Left colon (tissue), 2 donors: ENCODE data around the gene CUEDC2. TPM values are rescaled to one million over a fixed set of nuclear protein-coding genes. Genes with fewer than 3 reads are reported as not detected.

Experiments
- ATAC-seq: fragments of 200-7000 bp; cut with Tn5 transposase; one replicate; pipeline ENCODE4 v1.9.1; 2020; ENCODE audit warnings: mild to moderate bottlenecking, moderate library complexity
- DNase-seq, 2 donors: peaks; one replicate each; pipeline ENCODE4 v3.0.0-alpha.2; 2020
- intact Hi-C, 2 donors: fragments of 100-400 bp; cut with DNase I in 1 of 2; cut with micrococcal nuclease in 1 of 2; formaldehyde crosslinking; loops; one replicate each; pipeline versions ENCODE4 v1.11.2 to v1.14.0; 2022; cut with DNase I, micrococcal nuclease
- total RNA-seq, 2 donors: library from RNA; stranded (reverse); fragmentation: NEBNext Ultra II Directional; extraction: Animal tissue kit (Norgen Biotek cat#: 25700); gene quantifications; one replicate each; pipeline ENCODE4 v1.2.1, GENCODE V29; 2021
- donor health status: DM: no; HTN: no; CAD: no.
- donor health status: DM: yes; HTN: yes; CAD: no.

CUEDC2 gene
- total RNA-seq, 2 donors from 2014 or later: 25.4 to 27.8 TPM

DNA sequence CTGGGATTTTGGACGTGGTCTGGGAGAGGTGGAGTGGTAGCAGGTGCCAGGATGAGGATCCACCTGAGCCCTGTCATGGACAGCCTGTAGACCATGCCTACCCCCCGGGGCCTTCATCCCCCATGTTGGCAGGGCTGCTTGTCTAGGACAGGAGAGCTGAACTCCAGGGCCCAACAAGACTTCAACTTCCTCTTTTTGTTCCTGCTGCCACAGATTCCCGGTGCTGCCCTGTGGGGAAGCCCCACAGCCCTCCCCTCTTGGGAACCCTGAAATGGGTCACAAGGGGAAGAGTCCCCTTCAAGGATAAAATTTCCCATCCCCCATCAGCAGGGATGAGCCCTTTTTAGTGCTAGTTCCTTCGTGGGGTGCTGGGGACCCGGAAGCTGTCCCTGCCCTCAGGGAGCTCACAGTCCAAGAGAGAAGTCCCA lies 1.3 kb upstream of the CUEDC2 start:
- no peak for ATAC-seq
- no peak for DNase-seq
- intact Hi-C loops: no loop called here

DNA sequence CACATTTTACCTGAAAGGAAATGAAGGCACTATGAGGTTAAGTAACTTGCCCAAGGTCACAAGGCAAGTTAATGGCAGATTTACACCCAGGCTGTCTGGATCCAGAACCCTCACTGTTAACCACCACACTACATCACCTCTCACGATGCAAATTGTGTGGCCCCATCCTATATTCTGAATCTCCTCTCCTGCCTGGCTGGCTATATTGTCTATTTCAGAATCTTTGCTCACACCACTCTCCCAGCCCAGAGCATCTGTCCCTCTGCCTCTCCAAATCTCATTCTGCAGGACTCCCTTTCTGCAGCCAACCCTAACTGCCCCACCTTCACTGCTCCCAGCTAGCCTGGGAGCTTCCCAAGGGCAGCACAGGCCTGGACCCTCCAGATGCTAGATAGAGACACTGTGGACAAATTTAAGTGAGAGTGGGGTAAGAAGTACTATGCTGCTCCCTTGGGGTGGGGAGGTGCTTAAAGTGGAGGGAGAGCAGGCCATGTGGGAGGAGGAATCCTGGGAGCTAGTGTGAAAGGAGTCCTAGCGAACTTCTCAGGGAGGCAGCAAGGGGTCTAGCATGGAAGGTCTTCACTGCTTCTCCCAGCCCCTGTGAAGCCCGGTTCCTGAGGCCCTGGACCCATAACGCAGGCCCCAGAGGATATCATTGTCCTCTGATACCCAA lies 786 bp downstream of the CUEDC2 start:
- ATAC-seq: peak; percentile 19

DNA sequence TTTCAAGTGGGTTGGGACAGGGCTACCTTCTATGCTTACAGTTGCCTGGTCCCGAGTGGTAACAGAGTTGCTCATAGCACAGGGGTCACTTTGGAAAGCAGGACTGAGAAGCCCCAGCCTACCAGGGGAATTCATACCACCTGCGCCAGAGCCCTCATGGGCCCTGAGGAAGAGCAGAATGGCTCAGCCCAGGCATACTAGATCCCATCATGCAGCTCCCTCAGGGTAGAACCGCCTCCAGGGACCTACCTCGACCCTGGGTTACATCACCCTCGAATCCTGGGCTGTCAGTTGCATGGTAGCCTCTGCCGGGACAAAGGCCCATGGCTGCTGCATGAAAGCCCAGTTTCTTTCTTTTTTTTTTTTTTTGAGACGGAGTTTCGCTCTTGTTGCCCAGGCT lies 2.9 kb downstream of the CUEDC2 start:
- ATAC-seq: no peak
- intact Hi-C loops: no loop called here
- no peak for DNase-seq

More for the DNA sequence above, 786 bp downstream of the CUEDC2 start:
- no peak for DNase-seq
- intact Hi-C loops: no loop called here

DNA sequence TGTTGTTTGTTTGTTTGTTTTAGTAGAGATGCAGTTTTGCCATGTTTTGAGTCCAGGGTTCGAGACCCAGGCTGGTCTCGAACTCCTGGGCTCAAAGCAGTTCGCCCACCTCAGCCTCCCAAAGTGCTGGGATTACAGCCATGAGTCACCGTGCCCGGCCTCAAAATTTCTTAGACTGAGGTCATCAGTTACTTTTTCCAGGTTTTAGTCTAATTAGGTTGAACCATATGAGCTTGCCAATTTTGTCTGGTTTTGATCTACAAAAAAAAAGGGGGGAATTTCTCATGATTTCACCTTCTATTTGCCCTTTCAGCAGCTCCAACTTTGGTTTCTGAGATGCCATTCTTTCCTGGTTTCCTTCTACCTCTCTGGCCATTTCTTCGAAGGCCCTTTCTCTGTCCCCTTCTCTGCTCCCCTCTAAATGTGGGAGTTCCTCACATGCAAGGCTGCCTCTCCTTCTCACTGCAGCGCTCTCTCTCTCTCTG lies 5.5 kb downstream of the CUEDC2 start:
- intact Hi-C loops: no loop called here
- DNase-seq (no peak), ATAC-seq (no peak)

DNA sequence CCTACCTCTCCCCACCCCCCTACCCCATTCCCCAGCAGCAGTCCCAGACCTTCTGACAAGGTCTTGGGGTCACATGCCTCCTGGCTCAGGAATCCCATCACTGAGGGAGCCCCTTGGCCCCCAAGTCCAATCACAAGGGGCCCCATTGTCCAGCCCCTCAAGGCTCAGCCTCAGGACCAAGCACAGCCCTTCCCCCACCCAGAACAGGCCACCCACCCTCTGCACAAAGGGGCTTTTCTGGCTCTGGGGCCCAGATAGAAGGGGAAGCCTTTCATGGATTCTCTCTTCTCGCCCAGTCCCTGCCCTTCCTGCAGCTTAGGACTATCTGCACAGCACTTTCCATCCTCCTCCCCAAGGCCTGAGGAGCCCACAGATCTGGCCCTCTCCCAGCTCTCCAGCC lies 6.9 kb downstream of the CUEDC2 start:
- ATAC-seq (no peak), DNase-seq (no peak)
- intact Hi-C loops: no loop called here

DNA sequence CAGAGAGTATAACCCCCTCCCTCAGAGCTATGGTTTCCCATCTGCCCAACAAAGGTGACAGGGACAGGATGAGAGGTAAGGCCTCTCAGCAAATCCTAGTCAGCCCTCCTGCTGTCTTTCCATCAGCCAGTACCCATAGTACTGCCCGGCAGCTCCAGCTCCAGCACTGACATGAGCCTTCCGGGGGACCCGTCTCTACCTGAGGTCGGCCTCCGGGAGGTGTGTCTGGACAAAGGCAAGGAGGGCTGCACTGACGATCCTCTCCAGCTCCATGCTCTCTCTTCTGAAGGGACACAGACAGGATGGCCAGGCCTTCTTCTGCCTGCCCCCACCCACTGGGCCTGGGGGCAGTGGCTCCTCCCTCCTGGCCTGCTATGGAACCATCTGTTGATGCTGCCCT lies 7.5 kb downstream of the CUEDC2 start:
- DNase-seq (no peak), ATAC-seq (no peak)
- intact Hi-C loops: no loop called here

DNA sequence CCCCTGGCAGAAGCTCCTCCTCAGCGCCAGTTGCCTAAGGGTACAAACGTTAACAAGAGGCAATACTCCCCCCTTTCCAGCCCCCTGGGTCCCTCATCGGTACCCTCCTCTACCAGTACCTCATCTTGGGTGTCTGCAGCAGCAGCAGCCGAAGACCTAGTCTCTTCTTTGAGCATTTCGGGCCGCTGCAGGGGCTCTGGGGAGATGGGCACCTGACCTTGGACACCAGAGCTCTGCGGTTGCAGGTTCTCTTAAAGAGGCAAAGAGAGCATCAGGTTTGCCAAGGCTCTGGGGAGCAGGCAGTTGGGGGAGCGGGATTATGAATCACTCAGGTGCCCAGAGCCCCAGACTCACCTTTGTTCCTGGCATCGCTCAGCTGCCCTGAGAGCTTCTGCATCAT lies 8.2 kb downstream of the CUEDC2 start:
- DNase-seq: no peak
- ATAC-seq: no peak
- intact Hi-C loops: no loop called here

DNA sequence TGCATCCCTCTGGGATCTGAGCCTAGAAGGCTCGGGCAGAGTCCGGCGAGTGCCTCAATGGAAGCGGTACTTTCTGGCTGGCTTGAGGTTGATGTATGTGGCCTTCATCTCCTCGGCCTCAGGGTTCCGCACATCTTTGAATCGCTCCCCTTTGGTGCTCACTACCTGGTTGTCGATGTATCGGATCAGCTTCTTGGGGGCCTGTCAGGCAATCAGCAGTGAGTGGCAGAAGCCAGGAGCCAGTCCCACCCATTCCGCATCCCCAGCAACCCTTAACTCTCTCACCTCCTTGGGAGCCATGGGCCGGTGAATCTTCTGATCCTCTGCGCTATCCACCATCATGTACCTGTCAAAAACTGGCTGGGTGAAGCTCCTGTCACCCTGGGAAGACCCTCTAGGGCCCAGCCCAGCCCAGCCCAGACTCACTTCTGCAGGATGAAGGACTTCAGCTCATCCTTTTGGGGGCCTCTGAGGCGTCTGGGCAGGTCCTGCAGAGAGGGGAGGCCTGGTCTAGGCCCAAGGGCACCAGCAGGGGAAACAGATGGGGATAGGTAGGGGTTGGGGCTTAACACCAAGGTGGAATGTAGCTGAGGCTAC lies 8.9 kb downstream of the CUEDC2 start:
- ATAC-seq (no peak), DNase-seq (no peak)
- intact Hi-C loops: no loop called here

DNA sequence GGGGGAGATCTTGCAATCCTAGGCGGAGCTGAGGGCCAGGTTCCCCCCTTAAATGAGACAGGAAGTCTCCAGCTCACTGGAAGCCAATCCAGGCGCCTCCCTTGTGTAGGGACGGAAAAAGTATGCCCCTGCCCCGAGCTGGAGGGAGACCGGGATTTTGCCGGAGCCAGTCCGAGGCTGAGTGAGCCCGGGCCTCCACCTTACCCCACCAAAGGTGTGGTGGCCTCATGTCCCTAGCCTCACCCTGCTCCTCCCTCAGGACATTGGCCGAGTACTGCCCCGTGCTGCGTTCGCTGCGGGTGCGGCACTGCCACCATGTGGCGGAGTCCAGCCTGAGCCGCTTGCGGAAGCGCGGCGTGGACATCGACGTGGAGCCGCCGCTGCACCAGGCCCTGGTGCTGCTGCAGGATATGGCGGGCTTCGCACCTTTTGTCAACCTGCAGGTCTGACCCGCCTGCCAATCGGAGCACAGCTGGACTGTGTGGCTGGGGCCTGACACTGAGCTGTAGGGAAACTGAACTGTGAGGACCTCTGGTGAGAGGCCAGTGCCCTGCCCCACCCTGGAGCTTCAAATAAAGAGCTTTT lies 9.7 kb downstream of the CUEDC2 start:
- peak; percentile 72 for ATAC-seq
- peak; percentile 89 to 90 for DNase-seq
- intact Hi-C loops: no loop called here

DNA sequence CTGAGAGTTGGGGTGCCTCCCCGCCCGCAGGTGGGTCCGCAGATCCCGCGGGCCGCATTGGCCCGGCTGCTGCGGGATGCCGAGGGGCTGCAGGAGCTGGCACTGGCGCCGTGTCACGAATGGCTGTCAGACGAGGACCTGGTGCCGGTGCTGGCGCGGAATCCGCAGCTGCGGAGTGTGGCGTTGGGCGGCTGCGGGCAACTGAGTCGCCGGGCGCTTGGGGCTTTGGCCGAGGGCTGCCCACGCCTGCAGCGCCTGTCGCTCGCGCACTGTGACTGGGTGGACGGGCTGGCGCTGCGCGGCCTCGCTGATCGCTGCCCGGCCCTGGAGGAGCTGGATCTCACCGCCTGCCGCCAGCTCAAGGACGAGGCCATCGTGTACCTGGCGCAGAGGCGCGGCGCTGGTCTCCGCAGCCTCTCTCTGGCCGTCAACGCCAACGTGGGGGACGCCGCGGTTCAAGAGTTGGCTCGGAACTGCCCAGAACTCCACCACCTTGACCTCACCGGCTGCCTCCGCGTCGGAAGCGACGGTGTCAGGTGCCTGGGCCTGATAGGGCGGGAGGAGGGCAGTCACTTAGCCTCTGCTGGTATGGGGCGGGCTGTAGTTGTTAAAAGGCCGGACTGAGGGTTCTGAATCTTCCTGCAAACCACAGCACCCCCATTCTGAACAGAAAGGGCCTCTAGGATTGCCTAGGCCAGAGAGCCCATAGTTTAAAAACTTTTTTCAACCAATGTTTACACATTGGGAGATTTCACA lies 10.4 kb downstream of the CUEDC2 start:
- peak; percentile 52 for ATAC-seq
- intact Hi-C loops: no loop called here
- peak in 1 of 2 donors; percentile 66 for DNase-seq

DNA sequence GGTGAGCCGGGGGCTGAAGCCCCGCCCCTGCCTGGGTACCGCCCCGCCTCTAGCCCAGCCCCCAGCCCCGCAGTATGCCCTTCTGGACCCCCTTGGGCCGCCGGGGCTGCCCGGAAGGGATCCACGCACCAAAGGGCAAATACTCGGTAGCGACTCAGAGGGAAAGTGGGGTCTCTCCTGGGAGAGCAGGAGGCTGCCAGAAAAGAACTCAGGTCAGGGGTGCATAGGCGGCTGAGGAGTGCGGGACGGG lies 10.9 kb downstream of the CUEDC2 start:
- intact Hi-C loops: no loop called here
- peak; percentile 68 for ATAC-seq
- DNase-seq: no peak

DNA sequence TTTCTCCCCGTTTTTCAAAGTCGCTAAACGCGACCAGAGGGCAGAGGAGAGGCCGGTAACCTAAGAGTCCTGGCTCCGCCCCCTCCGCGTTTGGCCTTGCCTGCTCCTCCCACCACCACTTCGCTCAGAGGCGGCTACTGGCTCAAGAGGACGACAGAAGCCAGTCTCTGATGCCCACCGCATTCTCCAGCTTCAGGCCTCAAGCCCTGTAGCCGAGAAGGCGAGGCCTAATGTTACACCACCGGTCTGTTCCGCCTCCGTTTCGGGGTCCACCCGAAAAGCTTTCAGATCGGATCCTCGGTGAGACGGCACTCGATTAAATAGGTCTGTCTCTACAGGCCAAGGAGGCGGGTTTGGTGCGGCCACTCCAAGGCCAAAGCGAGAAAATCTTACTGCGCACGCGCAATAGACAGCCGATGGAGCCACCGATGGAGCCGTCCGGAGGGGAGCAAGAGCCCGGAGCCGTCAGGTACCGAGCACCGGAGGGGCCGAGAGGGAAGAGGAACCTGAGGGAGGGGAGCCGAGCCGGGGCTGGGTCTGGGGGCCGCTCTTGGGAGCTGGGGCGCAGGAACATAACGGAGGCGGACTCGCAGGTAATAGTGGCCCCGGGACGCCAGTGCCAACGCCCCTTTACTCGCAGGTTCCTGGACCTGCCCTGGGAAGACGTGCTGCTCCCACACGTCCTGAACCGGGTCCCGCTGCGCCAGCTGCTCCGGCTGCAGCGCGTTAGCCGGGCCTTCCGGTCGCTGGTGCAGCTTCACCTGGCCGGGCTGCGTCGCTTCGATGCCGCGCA lies 11.5 kb downstream of the CUEDC2 start, which contains the start of gene FBXL15:
FBXL15 (plus strand) TSS at position 123 of the 793 bp plus-strand sequence; CDS start at position 417, 294 bp downstream.
- DNase-seq (peak; percentile 97 to 98), ATAC-seq (peak; percentile 70)
- intact Hi-C loops: no loop called here

DNA sequence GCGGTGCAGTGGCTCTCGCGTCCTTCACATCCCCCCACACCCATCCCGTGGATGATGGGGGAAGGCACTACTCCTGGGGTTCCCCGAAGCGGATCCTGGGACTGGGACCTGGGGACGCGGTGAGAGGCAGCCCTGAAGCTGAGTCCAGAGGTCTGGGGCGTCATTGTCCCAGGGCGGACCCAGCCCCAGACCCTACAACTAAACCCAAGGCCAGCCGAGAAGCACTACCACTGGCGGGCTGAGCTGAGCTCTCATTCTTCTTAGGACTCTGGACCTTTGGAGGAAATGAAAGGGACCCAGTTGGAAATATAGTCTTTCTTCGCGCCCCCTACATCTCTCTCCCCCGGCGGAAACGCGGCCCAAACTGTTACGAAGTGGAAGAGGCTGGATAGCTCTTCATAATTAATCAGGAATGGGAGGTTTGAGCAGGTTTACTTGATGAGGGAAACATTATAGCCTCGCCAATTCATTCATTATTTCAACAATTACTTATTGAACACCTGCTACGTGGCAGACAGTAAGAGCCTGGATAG lies 12.1 kb downstream of the CUEDC2 start:
- DNase-seq (no peak), ATAC-seq (no peak)
- intact Hi-C loops: no loop called here

DNA sequence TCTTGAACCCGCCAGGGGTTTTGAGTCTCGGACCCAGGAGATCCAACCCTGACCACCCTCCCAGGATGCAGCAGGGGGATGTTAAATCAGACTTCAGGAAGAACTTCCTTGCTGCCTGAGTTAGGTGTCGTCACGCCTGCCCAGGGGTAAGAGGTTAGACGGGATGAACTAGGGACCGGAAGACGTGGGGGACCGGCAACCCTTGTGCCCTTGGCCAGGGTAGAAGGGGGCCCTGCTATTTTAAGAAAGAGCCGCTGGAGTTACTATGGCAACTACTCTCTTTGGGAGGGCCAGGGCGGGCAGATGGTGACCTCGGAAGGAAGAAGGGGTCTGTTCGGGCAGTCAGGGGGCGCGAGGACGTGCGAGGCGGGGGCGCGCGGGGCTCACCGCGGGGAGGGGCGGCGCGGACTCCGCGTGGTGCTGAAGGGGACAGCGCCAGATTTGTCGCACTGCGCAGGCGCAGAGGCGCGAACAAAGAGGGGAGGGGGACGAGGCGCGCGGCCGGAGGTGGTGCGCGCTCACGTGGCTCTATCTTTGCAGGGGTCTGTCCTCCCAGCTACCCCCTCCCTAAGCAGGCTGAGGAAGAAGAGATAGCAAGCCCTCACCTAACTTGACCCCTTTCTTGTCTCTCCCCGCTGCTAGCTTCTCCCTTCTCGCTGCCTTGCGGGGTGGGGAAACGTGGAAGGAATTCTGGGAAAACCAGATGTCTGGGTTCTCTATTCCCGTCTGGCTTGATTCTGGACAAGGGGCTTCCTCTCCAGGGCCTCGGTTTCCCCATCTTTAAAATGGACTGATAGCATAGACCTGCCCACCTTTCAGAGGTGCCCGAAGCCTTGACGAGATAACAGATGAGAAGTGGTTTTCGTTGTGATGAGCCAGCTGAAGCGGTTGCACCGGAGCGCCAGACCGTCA lies 12.8 kb downstream of the CUEDC2 start:
- intact Hi-C loops: no loop called here
- no peak for ATAC-seq
- peak in 1 of 2 donors; percentile 65 for DNase-seq

DNA sequence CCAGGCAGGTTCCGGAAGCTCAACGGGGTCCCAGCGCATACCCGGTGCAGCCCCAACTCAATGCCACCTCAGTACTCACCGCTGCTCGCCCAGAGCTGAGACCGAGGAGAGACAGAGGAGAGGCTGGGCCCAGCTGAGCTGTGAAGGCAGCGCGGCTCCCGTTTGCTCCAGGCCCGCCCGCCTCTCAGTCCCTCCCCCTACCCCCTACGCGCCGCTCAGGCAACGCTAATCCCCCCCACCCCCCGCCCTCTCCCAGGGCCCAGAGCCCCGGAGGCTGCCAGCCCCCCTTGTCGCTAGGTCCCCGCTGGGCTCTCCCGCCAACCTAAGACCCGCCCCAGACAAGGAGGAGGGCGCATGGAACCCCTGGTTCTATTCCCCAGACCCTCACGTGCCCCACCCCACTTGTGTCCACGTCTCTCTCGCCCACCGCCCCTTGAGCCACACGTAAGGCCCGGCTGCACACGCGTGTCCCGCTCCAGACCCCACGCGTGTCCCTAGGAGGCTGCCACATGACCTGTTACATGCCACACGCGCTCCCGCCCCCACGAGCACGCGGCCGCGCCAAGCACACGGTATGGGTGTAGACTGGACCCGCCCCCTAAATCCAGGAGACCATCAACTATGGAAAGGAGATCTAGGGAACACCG lies 13.6 kb downstream of the CUEDC2 start, which contains the start of gene PSD:
PSD (minus strand) TSS at position 164 of the 647 bp plus-strand sequence. CDS start 1,747 bp downstream, outside the sequence.
- intact Hi-C loops: no loop called here
- DNase-seq (no peak), ATAC-seq (no peak)

DNA sequence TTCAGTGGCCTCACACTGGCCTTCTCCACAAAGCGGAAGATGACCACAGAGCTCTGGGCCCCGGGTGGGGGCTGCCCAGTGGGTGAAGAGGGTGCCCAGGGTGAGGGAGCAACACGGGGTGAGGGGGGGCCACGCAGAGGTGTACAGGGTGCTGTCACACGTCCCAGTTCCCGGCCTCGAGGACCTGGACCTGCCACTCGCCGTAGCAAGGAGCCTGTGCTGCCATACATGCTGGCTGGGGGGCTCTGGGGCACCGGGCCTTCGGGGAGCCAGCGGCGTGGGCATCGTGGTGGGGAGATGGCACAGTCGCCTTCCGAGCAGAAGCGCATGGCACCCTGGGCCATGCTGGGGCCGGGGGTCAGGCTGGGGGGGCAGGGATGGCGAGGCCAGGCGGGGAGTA lies 15.7 kb downstream of the CUEDC2 start:
- no peak for ATAC-seq
- intact Hi-C loops: no loop called here

DNA sequence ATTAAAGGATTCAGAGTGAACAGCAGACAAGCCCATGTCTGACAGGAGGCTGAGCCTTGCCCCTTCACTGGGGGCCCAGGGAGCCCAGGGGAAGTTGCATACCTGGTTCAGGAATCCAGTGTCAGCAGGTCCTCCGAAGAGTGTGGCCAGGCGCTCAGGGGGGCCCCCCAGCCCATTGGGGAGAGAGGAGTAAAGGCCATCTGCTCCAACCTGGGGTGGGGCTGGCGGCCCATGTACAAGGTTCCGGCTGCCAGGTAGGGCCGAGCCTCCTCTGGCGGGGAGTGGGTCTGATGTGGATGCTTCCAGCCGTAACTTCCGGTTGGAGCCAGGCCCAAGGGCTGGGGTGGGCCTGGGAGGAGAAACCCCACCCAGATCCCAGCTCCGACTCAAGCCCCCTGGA lies 16.1 kb downstream of the CUEDC2 start:
- intact Hi-C loops: no loop called here
- DNase-seq: no peak
- ATAC-seq: no peak

More for the DNA sequence above, 15.7 kb downstream of the CUEDC2 start:
- DNase-seq: no peak
